Endothelial cell (in vitro differentiated cells): ENCODE data around the gene DGKB. TPM values are rescaled to one million over a fixed set of nuclear protein-coding genes. Genes with fewer than 3 reads are reported as not detected.

Experiments used
- DNase-seq: peaks from one replicate; pipeline ENCODE4 v3.0.0; 2021; ENCODE audit warnings: low spot score
- H3K27ac Mint-ChIP-seq: one replicate; pipeline ENCODE4 v1.8.0; 2021; ENCODE audit warnings: mixed read lengths, inconsistent platforms; ENCODE audit not compliant: unreplicated experiment
- H3K27me3 Mint-ChIP-seq: one replicate; pipeline ENCODE4 v1.8.0; 2021; ENCODE audit warnings: mild to moderate bottlenecking, moderate library complexity, mixed read lengths, inconsistent platforms; ENCODE audit not compliant: unreplicated experiment
- H3K36me3 Mint-ChIP-seq: one replicate; pipeline ENCODE4 v1.8.0; 2021; ENCODE audit warnings: mild to moderate bottlenecking, low read depth, mixed read lengths, inconsistent platforms; ENCODE audit not compliant: unreplicated experiment
- H3K4me1 Mint-ChIP-seq: one replicate; pipeline ENCODE4 v1.8.0; 2021; ENCODE audit warnings: mild to moderate bottlenecking, mixed read lengths, inconsistent platforms; ENCODE audit not compliant: unreplicated experiment
- H3K4me3 Mint-ChIP-seq: one replicate; pipeline ENCODE4 v1.8.0; 2021; ENCODE audit warnings: mild to moderate bottlenecking, mixed read lengths, inconsistent platforms; ENCODE audit not compliant: unreplicated experiment
- H3K9me3 Mint-ChIP-seq: one replicate; pipeline ENCODE4 v1.8.0; 2021; ENCODE audit warnings: mixed read lengths, inconsistent platforms; ENCODE audit not compliant: unreplicated experiment
- CTCF ChIP-seq: fragments of 200-600 bp; sonication (generic); IDR thresholded peaks from one replicate; pipeline ENCODE4 v1.5.0; 2021; ENCODE audit warnings: antibody characterized with exemption; ENCODE audit not compliant: unreplicated experiment
- total RNA-seq: library from RNA; stranded (reverse); fragmentation: NEBNext Ultra II Directional; extraction: Animal tissue kit (Norgen Biotek cat#: 25700); gene quantifications from one replicate; pipeline ENCODE4 v1.2.1, GENCODE V29; 2021; ENCODE audit not compliant: unreplicated experiment

Gene DGKB
- total RNA-seq, 1 donor from 2014 or later, result 0.46 TPM

GRCh38 chr7:14197280-14197679, 705.3 kb downstream of the DGKB start:
- Mint-ChIP-seq H3K9me3 (no peaks in the 10 kb centered on the region), H3K27me3 (no peaks in the 10 kb centered on the region), H3K36me3 (no peaks in the 10 kb centered on the region), H3K27ac (no peak overlapping the region), H3K4me1 (no peaks in the 10 kb centered on the region), H3K4me3 (no peak overlapping the region)
- TF ChIP-seq CTCF, result no peak
- no peak for DNase-seq

- H3K4me3 Mint-ChIP-seq, result no peak overlapping the region
- H3K36me3 Mint-ChIP-seq, result no peaks in the 10 kb centered on the region
- no peak overlapping the region for H3K27ac Mint-ChIP-seq
- H3K4me1 Mint-ChIP-seq, result no peaks in the 10 kb centered on the region
- DNase-seq, result no peak
- H3K27me3 Mint-ChIP-seq, result no peaks in the 10 kb centered on the region
- no peaks in the 10 kb centered on the region for H3K9me3 Mint-ChIP-seq
- no peak for TF ChIP-seq CTCF
These were observed 706.0 kb downstream of the DGKB start for GRCh38 chr7:14196555-14196954.

GRCh38 chr7:14195871-14196270, 706.7 kb downstream of the DGKB start:
- no peak for TF ChIP-seq CTCF
- H3K9me3 Mint-ChIP-seq, result no peaks in the 10 kb centered on the region
- H3K27me3 Mint-ChIP-seq, result no peaks in the 10 kb centered on the region
- DNase-seq, result no peak
- no peaks in the 10 kb centered on the region for H3K36me3 Mint-ChIP-seq
- no peaks in the 10 kb centered on the region for H3K4me1 Mint-ChIP-seq
- H3K4me3 Mint-ChIP-seq, result no peak overlapping the region
- no peak overlapping the region for H3K27ac Mint-ChIP-seq

GRCh38 chr7:14195079-14195478, 707.5 kb downstream of the DGKB start:
- Mint-ChIP-seq H3K27ac (no peak overlapping the region), H3K27me3 (no peaks in the 10 kb centered on the region), H3K9me3 (no peaks in the 10 kb centered on the region), H3K4me1 (no peaks in the 10 kb centered on the region), H3K4me3 (no peak overlapping the region), H3K36me3 (no peaks in the 10 kb centered on the region)
- DNase-seq, result no peak
- TF ChIP-seq CTCF, result no peak

GRCh38 chr7:14191686-14192098, 710.9 kb downstream of the DGKB start:
- Mint-ChIP-seq H3K4me3 (no peak overlapping the region), H3K36me3 (no peaks in the 10 kb centered on the region), H3K4me1 (no peaks in the 10 kb centered on the region), H3K27ac (no peak overlapping the region), H3K9me3 (no peaks in the 10 kb centered on the region), H3K27me3 (no peaks in the 10 kb centered on the region)
- no peak for TF ChIP-seq CTCF
- no peak for DNase-seq
